GM19035 (cell line): ENCODE measurements around the gene RAB3B.
"Not testable (repeated sequence)": the region's sequence is repeated elsewhere in the genome, so short reads cannot be mapped to it uniquely, and the experiment has no call there.

Experiments
- ATAC-seq: cut with Tn5 transposase; IDR thresholded peaks from one replicate; pipeline ENCODE4 v1.9.1; 2021; ENCODE audit not compliant: unreplicated experiment

Gene RAB3B

DNA sequence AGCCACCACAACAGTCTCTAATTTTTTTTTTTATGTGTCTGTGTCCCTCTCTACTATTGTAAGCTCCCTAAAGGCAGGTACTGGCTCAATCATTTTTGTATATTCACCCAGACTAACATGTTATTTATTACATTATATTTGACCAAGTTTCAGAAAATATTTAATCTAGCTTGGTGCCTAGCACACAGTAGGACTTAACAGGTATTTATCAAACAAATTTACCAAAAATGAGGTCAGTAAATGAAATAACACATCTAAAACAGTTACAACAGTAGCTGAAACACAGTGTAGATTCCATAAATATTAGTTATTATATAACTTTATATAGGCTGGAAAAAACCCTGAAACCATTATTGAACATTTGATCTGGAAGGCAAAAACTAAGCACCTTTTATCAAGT is 114.7 kb downstream of the RAB3B start:
- ATAC-seq: no peak

DNA sequence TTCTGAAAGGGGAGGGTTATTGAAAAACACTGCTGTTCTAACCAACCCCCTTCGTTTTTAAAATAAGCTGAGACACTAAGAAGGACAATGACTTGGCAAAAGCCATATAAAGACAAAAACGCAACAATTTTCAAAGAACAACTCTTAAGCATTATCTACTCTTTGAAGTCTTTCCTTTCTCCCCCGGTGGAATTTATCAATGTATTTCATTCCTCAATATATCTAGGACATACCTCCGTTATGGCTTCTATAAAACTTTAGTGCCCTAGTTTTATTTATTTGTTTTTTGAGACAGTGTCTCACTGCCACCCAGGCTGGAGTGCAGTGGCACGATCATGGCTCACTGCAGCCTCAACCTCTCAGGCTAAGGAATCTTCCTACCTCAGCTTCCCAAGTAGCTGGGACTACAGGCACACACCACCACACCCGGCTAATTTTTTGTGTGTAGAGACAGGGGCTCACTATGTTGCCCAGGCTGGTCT is 115.2 kb downstream of the RAB3B start:
- ATAC-seq: no peak

DNA sequence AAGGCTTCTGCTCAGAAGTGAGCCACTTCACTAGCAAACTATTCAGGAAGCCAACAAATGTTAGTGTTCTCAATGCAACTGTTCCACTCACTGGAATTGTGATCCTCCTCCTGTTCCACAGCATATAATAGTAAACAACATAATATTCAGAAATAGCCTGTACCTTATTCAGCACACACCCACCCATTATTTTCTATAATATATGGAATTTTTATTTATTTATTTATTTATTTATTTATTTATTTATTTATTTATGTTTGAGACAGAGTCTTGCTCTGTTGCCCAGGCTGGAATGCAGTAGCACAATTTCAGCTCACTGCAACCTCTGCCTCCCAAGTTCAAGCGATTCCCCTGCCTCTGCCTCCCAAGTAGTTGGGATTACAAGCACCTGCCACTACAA is 117.2 kb downstream of the RAB3B start:
- not testable (repeated sequence) for ATAC-seq

DNA sequence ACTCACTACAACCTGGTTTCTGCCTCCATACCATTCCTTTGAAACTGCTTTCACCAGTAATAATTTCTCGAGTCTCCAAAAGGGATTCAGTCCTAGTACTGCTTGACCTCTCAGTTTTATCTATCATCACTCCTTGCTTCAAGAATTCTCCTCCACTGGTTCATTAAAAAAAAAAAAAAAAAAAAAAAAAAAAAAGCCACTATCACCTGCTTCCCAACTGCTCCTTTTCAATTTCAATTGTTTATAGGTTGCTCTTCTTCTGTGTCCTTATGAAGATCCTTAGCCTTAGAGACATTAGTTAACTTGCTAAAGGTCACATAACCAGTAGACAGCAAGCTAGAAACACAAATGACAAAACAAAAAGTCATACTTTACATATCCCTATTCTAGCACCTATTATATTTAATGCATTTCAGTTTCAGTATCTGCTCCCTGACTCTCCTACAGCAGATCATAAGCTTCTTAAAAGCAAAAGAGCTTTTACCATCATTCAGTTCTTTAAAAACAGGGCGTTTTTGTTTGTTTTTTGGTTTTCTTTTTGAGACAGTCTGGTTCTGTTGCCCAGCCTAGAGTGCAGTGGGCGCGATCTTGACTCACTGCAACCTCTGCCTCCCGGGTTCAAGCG is 119.0 kb downstream of the RAB3B start:
- peak; percentile 52 for ATAC-seq

DNA sequence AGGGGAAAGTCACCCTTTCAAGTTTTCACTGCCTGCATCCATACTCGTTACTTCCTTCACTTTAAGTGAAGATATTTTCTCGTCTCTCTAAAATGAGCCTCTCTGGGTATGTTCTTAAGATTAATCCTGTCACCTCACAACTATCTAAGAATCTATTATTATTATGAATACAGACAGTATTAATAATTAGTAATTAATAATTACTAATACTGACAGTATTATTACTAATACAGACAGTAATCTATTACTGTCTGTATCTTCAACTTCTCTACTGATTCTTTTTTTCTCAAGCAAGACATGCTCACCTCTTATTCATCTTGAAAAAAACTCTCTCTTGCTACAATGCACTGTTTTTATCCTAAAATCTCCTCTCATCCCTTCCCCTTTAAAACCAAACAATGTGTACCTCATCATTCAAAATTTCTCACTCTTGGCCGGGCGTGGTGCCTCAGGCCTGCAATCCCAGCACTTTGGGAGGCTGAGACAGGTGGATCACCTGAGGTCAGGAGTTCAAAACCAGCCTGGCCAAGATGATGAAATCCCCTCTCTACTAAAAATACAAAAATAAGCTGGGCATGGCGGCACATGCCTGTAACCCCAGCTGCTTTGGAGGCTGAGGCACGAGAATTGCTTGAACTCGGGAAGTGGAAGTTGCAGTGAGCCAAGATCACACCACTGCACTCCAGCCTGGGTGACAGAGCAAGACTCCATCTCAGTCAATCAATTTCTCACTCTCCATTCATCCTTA is 119.7 kb downstream of the RAB3B start:
- no peak for ATAC-seq

DNA sequence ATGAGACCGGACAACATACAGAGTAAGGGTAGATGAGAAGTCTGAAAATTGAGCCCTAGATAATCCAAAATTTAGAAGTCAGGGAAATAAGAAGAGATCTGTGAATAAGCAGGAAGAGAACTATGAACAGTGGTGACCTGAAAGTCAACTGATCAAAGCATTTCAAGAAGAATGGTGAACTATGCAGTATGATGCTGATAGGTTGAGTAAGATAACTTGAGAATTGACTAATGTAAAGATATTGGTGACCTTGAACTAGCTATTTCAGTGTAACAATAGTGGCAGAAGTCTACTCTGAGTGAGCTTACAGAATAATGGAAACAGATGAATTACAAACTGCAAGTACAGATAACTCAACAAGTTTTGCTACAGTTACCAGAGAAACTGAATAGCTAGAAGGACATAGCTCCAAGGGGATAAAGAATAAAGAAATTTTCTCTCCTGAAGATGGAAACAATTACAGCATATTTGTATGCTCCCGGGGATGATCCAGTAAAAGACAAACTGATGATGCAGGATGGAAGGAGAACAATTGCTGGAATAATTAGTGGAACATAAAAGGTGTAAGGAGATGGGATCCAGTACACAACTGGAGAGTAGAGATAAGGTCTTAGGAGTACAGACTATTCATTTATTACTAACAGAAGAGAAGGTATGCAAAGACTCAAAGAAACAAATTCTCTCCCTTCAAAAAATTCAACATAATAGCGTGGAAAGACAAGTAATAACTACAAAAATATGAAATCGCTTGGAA is 122.8 kb downstream of the RAB3B start:
- no peak for ATAC-seq

DNA sequence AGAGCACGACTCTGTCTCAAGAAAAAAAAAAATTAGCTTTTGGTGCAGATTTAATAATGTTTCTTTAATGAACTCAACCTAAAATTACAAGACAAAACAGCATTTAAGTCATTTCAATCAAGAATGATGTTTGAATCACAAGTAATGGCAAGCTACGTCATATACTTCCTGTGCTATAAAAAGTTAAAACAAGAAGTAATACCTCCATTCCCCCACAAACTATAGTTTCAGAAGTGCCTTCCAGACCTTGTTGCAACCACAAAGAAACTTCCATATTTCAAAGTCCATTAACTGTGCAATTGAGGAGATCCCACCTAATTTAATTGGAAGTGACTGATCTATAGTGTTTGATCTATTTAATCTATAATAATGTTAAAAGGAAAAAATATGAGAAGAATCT is 127.1 kb downstream of the RAB3B start:
- peak; percentile 62 for ATAC-seq

DNA sequence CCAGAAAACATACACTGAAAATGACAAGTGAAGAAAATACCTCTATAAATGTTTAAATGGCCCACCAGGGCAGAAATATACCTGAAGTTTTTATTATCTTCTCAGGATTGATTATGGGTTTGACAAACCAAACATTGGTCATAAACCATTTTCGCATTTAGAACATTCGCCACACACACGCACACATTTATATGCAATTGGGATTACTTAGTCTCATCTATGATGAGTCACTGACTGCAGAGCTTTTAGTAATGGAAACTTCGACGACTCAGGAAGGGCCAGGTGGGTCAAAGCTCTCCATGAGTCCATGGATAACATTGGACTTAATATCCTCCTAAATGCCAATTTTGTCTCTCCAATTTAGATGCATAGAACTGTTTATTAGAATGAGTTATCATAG is 128.8 kb downstream of the RAB3B start:
- no peak for ATAC-seq

DNA sequence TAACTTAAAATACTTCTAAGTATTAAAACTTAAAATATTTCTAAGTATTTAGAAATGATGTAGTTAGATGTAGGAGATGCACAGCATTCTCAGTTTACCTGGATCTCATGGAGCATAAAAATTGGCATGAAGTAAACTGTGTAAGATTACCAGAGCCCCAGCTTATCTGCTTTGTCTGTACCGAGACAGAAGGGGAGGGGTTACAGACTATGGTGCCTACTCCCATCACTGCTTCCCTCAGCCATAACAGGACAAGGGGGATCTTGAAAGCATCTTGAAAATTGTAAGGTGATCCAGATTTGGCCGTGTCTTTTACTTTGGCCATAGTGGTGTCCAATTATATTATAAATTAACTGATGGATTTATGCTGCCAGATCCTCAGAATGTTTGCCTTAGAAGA is 130.8 kb downstream of the RAB3B start:
- no peak for ATAC-seq

DNA sequence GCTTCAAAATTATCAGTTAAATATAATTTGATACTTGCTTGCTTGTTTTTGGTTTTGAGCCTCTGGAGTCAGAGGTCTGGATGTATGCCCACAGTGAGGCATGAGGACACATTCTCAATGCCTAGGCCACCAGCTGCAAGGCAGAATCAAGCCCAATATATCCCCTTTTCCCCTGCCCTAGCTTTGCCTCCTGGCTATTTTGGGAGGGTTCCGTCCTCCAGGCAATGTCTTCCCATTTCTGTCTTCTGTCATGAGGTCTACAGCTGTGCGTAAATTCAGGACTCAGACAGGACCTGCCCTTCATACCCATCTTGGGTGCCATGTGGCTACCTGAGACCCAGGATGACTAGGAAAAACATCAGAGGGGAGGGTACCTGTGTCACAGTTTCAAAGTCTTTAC is 131.2 kb downstream of the RAB3B start:
- no peak for ATAC-seq

DNA sequence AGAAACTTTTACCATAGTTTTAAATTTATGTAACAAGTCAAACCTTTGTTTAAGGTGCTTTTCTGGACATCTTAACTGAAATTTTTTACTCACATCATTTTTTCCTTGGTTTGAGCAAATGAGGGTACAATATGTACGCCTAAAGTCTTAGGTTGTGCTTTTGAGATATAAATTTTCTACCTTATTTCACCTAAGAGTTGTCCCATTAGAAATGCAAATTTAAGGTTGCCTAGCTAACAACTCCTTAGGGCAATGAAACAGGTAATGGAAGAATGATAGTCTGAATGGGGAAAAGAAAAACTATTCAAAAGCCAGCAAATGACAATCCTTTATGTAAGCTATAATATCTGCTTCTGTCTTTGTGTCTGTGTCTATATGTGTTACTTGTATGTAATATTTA is 131.6 kb downstream of the RAB3B start:
- no peak for ATAC-seq
